ENCODE results near the gene CNPY3.

GRCh38 chr6:42904467-42904866 lies 24.8 kb upstream of the CNPY3 start:
- TF ChIP-seq, protein P1, sequence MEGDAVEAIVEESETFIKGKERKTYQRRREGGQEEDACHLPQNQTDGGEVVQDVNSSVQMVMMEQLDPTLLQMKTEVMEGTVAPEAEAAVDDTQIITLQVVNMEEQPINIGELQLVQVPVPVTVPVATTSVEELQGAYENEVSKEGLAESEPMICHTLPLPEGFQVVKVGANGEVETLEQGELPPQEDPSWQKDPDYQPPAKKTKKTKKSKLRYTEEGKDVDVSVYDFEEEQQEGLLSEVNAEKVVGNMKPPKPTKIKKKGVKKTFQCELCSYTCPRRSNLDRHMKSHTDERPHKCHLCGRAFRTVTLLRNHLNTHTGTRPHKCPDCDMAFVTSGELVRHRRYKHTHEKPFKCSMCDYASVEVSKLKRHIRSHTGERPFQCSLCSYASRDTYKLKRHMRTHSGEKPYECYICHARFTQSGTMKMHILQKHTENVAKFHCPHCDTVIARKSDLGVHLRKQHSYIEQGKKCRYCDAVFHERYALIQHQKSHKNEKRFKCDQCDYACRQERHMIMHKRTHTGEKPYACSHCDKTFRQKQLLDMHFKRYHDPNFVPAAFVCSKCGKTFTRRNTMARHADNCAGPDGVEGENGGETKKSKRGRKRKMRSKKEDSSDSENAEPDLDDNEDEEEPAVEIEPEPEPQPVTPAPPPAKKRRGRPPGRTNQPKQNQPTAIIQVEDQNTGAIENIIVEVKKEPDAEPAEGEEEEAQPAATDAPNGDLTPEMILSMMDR (IDR thresholded peaks at IDR 0.05), result no peak
- TF ChIP-seq EP300 (IDR thresholded peaks at IDR 0.05), result no peak

Data from gastroesophageal sphincter (tissue), 3 donors.